Measurements from ENCODE around the gene MED1. TPM values are rescaled to one million over a fixed set of nuclear protein-coding genes. Genes with fewer than 3 reads are reported as not detected.
"Not testable (repeated sequence)": the region's sequence is repeated elsewhere in the genome, so short reads cannot be mapped to it uniquely, and the experiment has no call there.

MED1 gene
- total and polyA plus RNA-seq, 9 of the 15 experiments (the other 6 are each of a cell fraction or from before 2014, with no cell fraction given), result 14.0 to 59.8 (median 46.7) TPM

- H3K27me3 ChIP-seq (ENCODE audit: control insufficient read depth in 2 of 2, insufficient read depth in 2 of 2, low read length in 2 of 2); H3K9me1 ChIP-seq (ENCODE audit: control insufficient read depth, insufficient read depth, low read length); H3K9me3 ChIP-seq (replicated peaks; ENCODE audit: control insufficient read depth, insufficient read depth, low read depth, low read length); H3K4me1 ChIP-seq (replicated peaks in 1 of 2; ENCODE audit: control insufficient read depth in 2 of 2, insufficient read depth in 2 of 2, low read length in 2 of 2); H4K20me1 ChIP-seq (replicated peaks; ENCODE audit: control insufficient read depth, insufficient read depth, low read length); H2AFZ ChIP-seq (ENCODE audit: low read depth, low read length); H3K36me3 ChIP-seq (ENCODE audit: control insufficient read depth, insufficient read depth, low read length); in situ Hi-C loops (cut with MboI); DNase-seq (ENCODE audit: extremely low read depth in 1 of 4, low spot score in 3 of 4); ATAC-seq; CTCF ChIA-PET (ENCODE audit: low intra/inter-chr PET ratio); H3K4me3 ChIP-seq; H3K27ac ChIP-seq (ENCODE audit: extremely low read depth, low read depth, low read length); FAIRE-seq; H3K9ac ChIP-seq (ENCODE audit: insufficient read depth in 1 of 2, low read depth in 2 of 2, low read length in 2 of 2); intact Hi-C loops (cut with micrococcal nuclease); BruUV-seq (replicated peaks); H3K4me2 ChIP-seq (ENCODE audit: insufficient read depth, low read length); TF ChIP-seq ATF3 (CRISPR knock-in tag; conservative IDR thresholded peaks at IDR 0.05): not testable (repeated sequence)
- peaks cover 32% of the 10 kb centered on the region for H3K79me2 ChIP-seq (ENCODE audit: control insufficient read depth, insufficient read depth, low read length)
- TF ChIP-seq ZBTB33 (CRISPR knock-in tag; IDR thresholded peaks at IDR 0.05) (peak; percentile 86), ATF3 (IDR thresholded peaks at IDR 0.05) (peak; percentile 24; the same call in 1 of the 2 replicates), KDM1A (IDR thresholded peaks at IDR 0.05) (peak; percentile 15 to 43; a peak in 1 of 4 replicates)
- POLR2A ChIA-PET, result interaction anchor here (1.2 to 1.4 kb wide), 2 partner anchors 8 to 94 kb away, joined by 3 read pairs; partner anchors contain the start of gene CDK12
- WGBS (ENCODE audit: insufficient coverage, low coverage, missing lambda C conversion rate), result 87% methylated on average over 4 of the region's 4 CpGs
Observed at GRCh38 chr17:39367805-39368204, 83.3 kb downstream of the MED1 start.

Measured in K562 (cell line).